ENCODE data around the gene ANXA11. TPM values are rescaled to one million over a fixed set of nuclear protein-coding genes. Genes with fewer than 3 reads are reported as not detected.

Gene ANXA11
- total RNA-seq, 2 donors from 2014 or later = 158 to 174 TPM

- no peaks in the 10 kb centered on the region for H3K9me3 ChIP-seq
- no peak overlapping the region for H3K4me3 ChIP-seq
- no peak for TF ChIP-seq POLR2AphosphoS5 (IDR thresholded peaks at IDR 0.05)
- TF ChIP-seq POLR2A (IDR thresholded peaks at IDR 0.05) = no peak
- no peak for TF ChIP-seq CTCF (IDR thresholded peaks at IDR 0.05)
- no peaks in the 10 kb centered on the region for H3K27me3 ChIP-seq (replicated peaks; ENCODE audit: insufficient read depth)
- 93% methylated on average over 9 of the region's 9 CpGs for WGBS
- H3K4me1 ChIP-seq (replicated peaks) = no peaks in the 10 kb centered on the region
- no peaks in the 10 kb centered on the region for H3K36me3 ChIP-seq
- no peak overlapping the region for H3K27ac ChIP-seq
- no peak for DNase-seq (ENCODE audit: low spot score)
- intact Hi-C loops (cut with DNase I) = no loop called here
Measured at GRCh38 chr10:80188713-80189112, 16.6 kb downstream of the ANXA11 start.

GRCh38 chr10:80187465-80188409 lies 17.6 kb downstream of the ANXA11 start:
- H3K4me1 ChIP-seq (replicated peaks) = no peaks in the 10 kb centered on the region
- 50% methylated on average over 16 of the region's 16 CpGs for WGBS
- no peaks in the 10 kb centered on the region for H3K9me3 ChIP-seq
- H3K4me3 ChIP-seq = no peak overlapping the region
- peak; percentile 55 for DNase-seq (ENCODE audit: low spot score)
- intact Hi-C loops (cut with DNase I) = no loop called here
- H3K27ac ChIP-seq = peak overlapping the region; percentile 52 to 53
- H3K27me3 ChIP-seq (replicated peaks; ENCODE audit: insufficient read depth) = no peaks in the 10 kb centered on the region
- H3K36me3 ChIP-seq = no peaks in the 10 kb centered on the region
- TF ChIP-seq POLR2AphosphoS5 (IDR thresholded peaks at IDR 0.05) (peak; percentile 24), POLR2A (IDR thresholded peaks at IDR 0.05) (no peak), CTCF (IDR thresholded peaks at IDR 0.05) (no peak)

- H3K27ac ChIP-seq = peak overlapping the region in 1 of 2 donors; percentile 53
- intact Hi-C loops (cut with DNase I) = no loop called here
Measured at GRCh38 chr10:80187060-80187459, 18.3 kb downstream of the ANXA11 start.

GRCh38 chr10:80186364-80187012 lies 18.8 kb downstream of the ANXA11 start:
- Histone ChIP-seq H3K4me1 (replicated peaks) (no peaks in the 10 kb centered on the region), H3K4me3 (no peak overlapping the region), H3K27ac (peak overlapping the region in 1 of 2 donors; percentile 53), H3K36me3 (no peaks in the 10 kb centered on the region), H3K27me3 (replicated peaks; ENCODE audit: insufficient read depth) (no peaks in the 10 kb centered on the region), H3K9me3 (no peaks in the 10 kb centered on the region)
- intact Hi-C loops (cut with DNase I) = no loop called here
- no peak for DNase-seq (ENCODE audit: low spot score)
- 75% methylated on average over 13 of the region's 13 CpGs for WGBS
- TF ChIP-seq POLR2AphosphoS5 (IDR thresholded peaks at IDR 0.05) (no peak), CTCF (IDR thresholded peaks at IDR 0.05) (no peak), POLR2A (IDR thresholded peaks at IDR 0.05) (no peak)

More at GRCh38 chr10:80187060-80187459, 18.3 kb downstream of the ANXA11 start:
- H3K4me3 ChIP-seq = no peak overlapping the region
- H3K27me3 ChIP-seq (replicated peaks; ENCODE audit: insufficient read depth) = no peaks in the 10 kb centered on the region
- no peaks in the 10 kb centered on the region for H3K36me3 ChIP-seq
- H3K9me3 ChIP-seq = no peaks in the 10 kb centered on the region
- no peak for DNase-seq (ENCODE audit: low spot score)
- H3K4me1 ChIP-seq (replicated peaks) = no peaks in the 10 kb centered on the region
- no peak for TF ChIP-seq POLR2A (IDR thresholded peaks at IDR 0.05)
- no peak for TF ChIP-seq POLR2AphosphoS5 (IDR thresholded peaks at IDR 0.05)
- TF ChIP-seq CTCF (IDR thresholded peaks at IDR 0.05) = no peak
- 86% methylated on average over 2 of the region's 2 CpGs for WGBS

Measured in prostate gland (tissue), 2 donors.